A549 (cell line): ENCODE data around the gene SLC27A6.

Experiments
- POLR2A ChIP-seq: IDR thresholded peaks from 2 replicates; pipeline ENCODE4 v1.6.1; 2012; ENCODE audit warnings: mild to moderate bottlenecking, low read length
- RAD21 ChIP-seq, 2 experiments: fragments of >200 bp in 1 of 2; sonication (Bioruptor Twin) in 1 of 2; formaldehyde crosslinking in 1 of 2; IDR thresholded peaks in 1 of 2; conservative IDR thresholded peaks in 1 of 2; 2 replicates in 1 of 2; 3 replicates in 1 of 2; pipeline ENCODE4 v1.6.1; 2012 to 2018; ENCODE audit warnings: inconsistent platforms in 1 of 2
- RNF2 ChIP-seq: fragments of 200-600 bp; sonication (generic); IDR thresholded peaks from 2 replicates; pipeline ENCODE4 v1.6.1; 2016; ENCODE audit warnings: low read depth, mild to moderate bottlenecking, antibody characterized with exemption, moderate library complexity, borderline replicate concordance

GRCh38 chr5:129019401-129019908 lies 54.2 kb downstream of the SLC27A6 start:
- TF ChIP-seq RNF2: no peak
- TF ChIP-seq RAD21 (conservative IDR thresholded peaks at IDR 0.05 in 1 of 2, IDR thresholded peaks at IDR 0.05 in 1 of 2): no peak
- no peak for TF ChIP-seq POLR2A
